PC-3 (cell line): ENCODE measurements around the gene KCNK18.

Experiments used
- EZH2 ChIP-seq: fragments of 300-600 bp; sonication (generic); IDR thresholded peaks from one replicate; pipeline ENCODE4 v1.6.1; 2017; ENCODE audit warnings: antibody characterized with exemption, mild to moderate bottlenecking, low read length; ENCODE audit not compliant: unreplicated experiment
- EZH2phosphoT487 ChIP-seq: fragments of 300-600 bp; sonication (generic); IDR thresholded peaks from 2 replicates; pipeline ENCODE4 v1.6.1; 2018; ENCODE audit warnings: mild to moderate bottlenecking, antibody characterized with exemption, low read length, borderline replicate concordance
- TF ChIP-seq, protein P1 (sequence below): fragments of 300-600 bp; sonication (generic); conservative IDR thresholded peaks from 2 replicates; pipeline ENCODE4 v1.5.1; 2017; ENCODE audit warnings: antibody characterized with exemption, low read depth, mild to moderate bottlenecking, low read length

- TF ChIP-seq, protein P1, sequence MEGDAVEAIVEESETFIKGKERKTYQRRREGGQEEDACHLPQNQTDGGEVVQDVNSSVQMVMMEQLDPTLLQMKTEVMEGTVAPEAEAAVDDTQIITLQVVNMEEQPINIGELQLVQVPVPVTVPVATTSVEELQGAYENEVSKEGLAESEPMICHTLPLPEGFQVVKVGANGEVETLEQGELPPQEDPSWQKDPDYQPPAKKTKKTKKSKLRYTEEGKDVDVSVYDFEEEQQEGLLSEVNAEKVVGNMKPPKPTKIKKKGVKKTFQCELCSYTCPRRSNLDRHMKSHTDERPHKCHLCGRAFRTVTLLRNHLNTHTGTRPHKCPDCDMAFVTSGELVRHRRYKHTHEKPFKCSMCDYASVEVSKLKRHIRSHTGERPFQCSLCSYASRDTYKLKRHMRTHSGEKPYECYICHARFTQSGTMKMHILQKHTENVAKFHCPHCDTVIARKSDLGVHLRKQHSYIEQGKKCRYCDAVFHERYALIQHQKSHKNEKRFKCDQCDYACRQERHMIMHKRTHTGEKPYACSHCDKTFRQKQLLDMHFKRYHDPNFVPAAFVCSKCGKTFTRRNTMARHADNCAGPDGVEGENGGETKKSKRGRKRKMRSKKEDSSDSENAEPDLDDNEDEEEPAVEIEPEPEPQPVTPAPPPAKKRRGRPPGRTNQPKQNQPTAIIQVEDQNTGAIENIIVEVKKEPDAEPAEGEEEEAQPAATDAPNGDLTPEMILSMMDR = no peak
- TF ChIP-seq EZH2phosphoT487 (no peak), EZH2 (no peak)
Measured at GRCh38 chr10:117216028-117216427, 18.7 kb downstream of the KCNK18 start.
